GM19324 (cell line): Measurements from ENCODE around the gene CELA1.

Source experiments
- ATAC-seq: cut with Tn5 transposase; IDR thresholded peaks from one replicate; pipeline ENCODE4 v1.9.1; 2021; ENCODE audit warnings: mild to moderate bottlenecking, moderate library complexity; ENCODE audit not compliant: unreplicated experiment, low FRiP score

Gene CELA1

GRCh38 chr12:51377099-51377984 lies 30.9 kb upstream of the CELA1 start:
- ATAC-seq: no peak

GRCh38 chr12:51374856-51375255 lies 28.4 kb upstream of the CELA1 start:
- no peak for ATAC-seq

- ATAC-seq: no peak
Measured at GRCh38 chr12:51374361-51374760, 27.9 kb upstream of the CELA1 start.

GRCh38 chr12:51373187-51373586 lies 26.7 kb upstream of the CELA1 start:
- no peak for ATAC-seq

GRCh38 chr12:51372021-51372420 lies 25.5 kb upstream of the CELA1 start:
- no peak for ATAC-seq

GRCh38 chr12:51371295-51371953 lies 24.9 kb upstream of the CELA1 start:
- ATAC-seq: no peak

- ATAC-seq: no peak
Measured at GRCh38 chr12:51370667-51371066, 24.2 kb upstream of the CELA1 start.

- ATAC-seq: no peak
Measured at GRCh38 chr12:51369581-51369980, 23.1 kb upstream of the CELA1 start.

GRCh38 chr12:51368640-51369517 lies 22.4 kb upstream of the CELA1 start:
- peak; percentile 99 for ATAC-seq

- ATAC-seq: no peak
Measured at GRCh38 chr12:51365276-51365675, 18.8 kb upstream of the CELA1 start.

GRCh38 chr12:51364001-51364400 lies 17.5 kb upstream of the CELA1 start:
- no peak for ATAC-seq

- ATAC-seq: no peak
Measured at GRCh38 chr12:51362747-51363342, 16.4 kb upstream of the CELA1 start.

- no peak for ATAC-seq
Measured at GRCh38 chr12:51362307-51362706, 15.8 kb upstream of the CELA1 start.

GRCh38 chr12:51361161-51362016 lies 14.9 kb upstream of the CELA1 start:
- no peak for ATAC-seq

- ATAC-seq: no peak
Measured at GRCh38 chr12:51360315-51360714, 13.8 kb upstream of the CELA1 start.

- no peak for ATAC-seq
Measured at GRCh38 chr12:51359851-51360250, 13.4 kb upstream of the CELA1 start.

- ATAC-seq: no peak
Measured at GRCh38 chr12:51358496-51358895, 12.0 kb upstream of the CELA1 start.

GRCh38 chr12:51357374-51358047 lies 11.0 kb upstream of the CELA1 start:
- no peak for ATAC-seq

- no peak for ATAC-seq
Measured at GRCh38 chr12:51351913-51352532, 5.5 kb upstream of the CELA1 start.
